H9 (cell line): Measurements from ENCODE around the gene POU2F1. TPM values are rescaled to one million over a fixed set of nuclear protein-coding genes. Genes with fewer than 3 reads are reported as not detected.

Source experiments
- DNase-seq: peaks from one replicate; pipeline ENCODE4 v3.0.0-alpha.2; 2017
- H2AFZ ChIP-seq: one replicate; pipeline ENCODE4 v1.6.1; 2013; ENCODE audit warnings: mild to moderate bottlenecking, low read length, control low read depth, moderate library complexity
- H2AK5ac ChIP-seq: 2 replicates; pipeline ENCODE4 v1.6.1; 2013; ENCODE audit warnings: low read length, control low read depth, mixed read lengths; ENCODE audit not compliant: insufficient read length
- H2BK120ac ChIP-seq: one replicate; pipeline ENCODE4 v1.6.1; 2013; ENCODE audit warnings: low read depth, mild to moderate bottlenecking, low read length, control low read depth, inconsistent platforms; ENCODE audit not compliant: poor library complexity, severe bottlenecking
- H2BK12ac ChIP-seq: 2 replicates; pipeline ENCODE4 v1.6.1; 2013; ENCODE audit warnings: low read length, control low read depth, mixed read lengths, low read depth; ENCODE audit not compliant: insufficient read length
- H2BK15ac ChIP-seq: 2 replicates; pipeline ENCODE4 v1.6.1; 2013; ENCODE audit warnings: low read depth, low read length, control low read depth
- H2BK20ac ChIP-seq: one replicate; pipeline ENCODE4 v1.6.1; 2013; ENCODE audit warnings: low read depth, mild to moderate bottlenecking, low read length, control low read depth, inconsistent platforms; ENCODE audit not compliant: poor library complexity, severe bottlenecking
- H2BK5ac ChIP-seq: 2 replicates; pipeline ENCODE4 v1.6.1; 2013; ENCODE audit warnings: low read length, control low read depth, mixed read lengths; ENCODE audit not compliant: insufficient read length
- H3K14ac ChIP-seq: 2 replicates; pipeline ENCODE4 v1.6.1; 2013; ENCODE audit warnings: low read length, control low read depth; ENCODE audit not compliant: insufficient read depth
- H3K18ac ChIP-seq: 2 replicates; pipeline ENCODE4 v1.6.1; 2013; ENCODE audit warnings: low read depth, mild to moderate bottlenecking, mixed read lengths, low read length, control low read depth; ENCODE audit not compliant: insufficient read length
- H3K23ac ChIP-seq: 2 replicates; pipeline ENCODE4 v1.6.1; 2013; ENCODE audit warnings: low read length, control low read depth, mixed read lengths, low read depth; ENCODE audit not compliant: insufficient read length
- H3K23me2 ChIP-seq: 2 replicates; pipeline ENCODE4 v1.6.1; 2013; ENCODE audit warnings: low read depth, mild to moderate bottlenecking, mixed read lengths, low read length, control low read depth; ENCODE audit not compliant: insufficient read length, poor library complexity, severe bottlenecking
- H3K27ac ChIP-seq: 2 replicates; pipeline ENCODE4 v1.5.1; 2013; ENCODE audit warnings: low read length, control low read depth, mixed read lengths, low read depth; ENCODE audit not compliant: insufficient read length
- H3K27me3 ChIP-seq: 2 replicates; pipeline ENCODE4 v1.6.1; 2013; ENCODE audit warnings: low read length, control low read depth, inconsistent platforms; ENCODE audit not compliant: insufficient read depth
- H3K4ac ChIP-seq: 2 replicates; pipeline ENCODE4 v1.6.1; 2013; ENCODE audit warnings: low read depth, mild to moderate bottlenecking, control low read depth, inconsistent platforms, low read length, moderate library complexity
- H3K4me1 ChIP-seq: 2 replicates; pipeline ENCODE4 v1.6.1; 2013; ENCODE audit warnings: low read length, control low read depth, inconsistent platforms; ENCODE audit not compliant: insufficient read depth
- H3K4me2 ChIP-seq: 2 replicates; pipeline ENCODE4 v1.6.1; 2013; ENCODE audit warnings: low read length, control low read depth, mixed read lengths; ENCODE audit not compliant: insufficient read length, insufficient read depth
- H3K56ac ChIP-seq: 2 replicates; pipeline ENCODE4 v1.6.1; 2013; ENCODE audit warnings: low read depth, mild to moderate bottlenecking, mixed read lengths, low read length, control low read depth; ENCODE audit not compliant: insufficient read length
- H3K79me1 ChIP-seq: 2 replicates; pipeline ENCODE4 v1.6.1; 2013; ENCODE audit warnings: low read depth, mild to moderate bottlenecking, moderate library complexity, low read length, control low read depth, inconsistent platforms; ENCODE audit not compliant: insufficient read depth, poor library complexity, severe bottlenecking
- H3K79me2 ChIP-seq: 2 replicates; pipeline ENCODE4 v1.6.1; 2013; ENCODE audit warnings: low read length, control low read depth, inconsistent platforms; ENCODE audit not compliant: insufficient read depth
- H3K9ac ChIP-seq: 2 replicates; pipeline ENCODE4 v1.6.1; 2013; ENCODE audit warnings: low read length, control low read depth, mixed read lengths; ENCODE audit not compliant: insufficient read length; ENCODE audit errors: extremely low read depth
- H3K9me3 ChIP-seq: one replicate; pipeline ENCODE4 v1.6.1; 2013; ENCODE audit warnings: low read depth, low read length, inconsistent platforms; ENCODE audit not compliant: control insufficient read depth
- H3T11ph ChIP-seq: one replicate; pipeline ENCODE4 v1.6.1; 2013; ENCODE audit warnings: mild to moderate bottlenecking, low read length, control low read depth, inconsistent platforms
- H4K20me1 ChIP-seq: one replicate; pipeline ENCODE4 v1.6.1; 2013; ENCODE audit not compliant: control insufficient read depth, insufficient read length, insufficient read depth
- H4K5ac ChIP-seq: 2 replicates; pipeline ENCODE4 v1.6.1; 2013; ENCODE audit warnings: low read depth, mild to moderate bottlenecking, mixed read lengths, low read length, control low read depth; ENCODE audit not compliant: insufficient read length
- H4K8ac ChIP-seq: replicated peaks from 2 replicates; pipeline ENCODE4 v1.6.1; 2013; ENCODE audit warnings: low read length, control low read depth, mixed read lengths, low read depth; ENCODE audit not compliant: insufficient read length
- H4K91ac ChIP-seq: 2 replicates; pipeline ENCODE4 v1.6.1; 2013; ENCODE audit warnings: low read depth, mild to moderate bottlenecking, moderate library complexity, mixed read lengths, low read length, control low read depth; ENCODE audit not compliant: insufficient read length
- H3K27ac Mint-ChIP-seq, 3 experiments: 2 replicates in 2 of 3; 3 replicates in 1 of 3; pipeline ENCODE4 v1.8.0; 2020 to 2021; ENCODE audit warnings: mixed read lengths in 3 of 3, mild to moderate bottlenecking in 1 of 3, moderate library complexity in 1 of 3
- H3K27me3 Mint-ChIP-seq: 2 replicates; pipeline ENCODE4 v1.8.0; 2021; ENCODE audit warnings: low read depth, mild to moderate bottlenecking, moderate library complexity, mixed read lengths
- H3K36me3 Mint-ChIP-seq, 3 experiments: 2 replicates in 2 of 3; 3 replicates in 1 of 3; pipeline ENCODE4 v1.8.0; 2020 to 2021; ENCODE audit warnings: low read depth in 3 of 3, mixed read lengths in 3 of 3; ENCODE audit not compliant: insufficient read depth in 1 of 3
- H3K4me1 Mint-ChIP-seq, 2 experiments: 2 replicates each; pipeline ENCODE4 v1.8.0; 2020; ENCODE audit warnings: mixed read lengths in 2 of 2
- H3K4me3 Mint-ChIP-seq, 2 experiments: 2 replicates in 1 of 2; 3 replicates in 1 of 2; pipeline ENCODE4 v1.8.0; 2020 to 2021; ENCODE audit warnings: mild to moderate bottlenecking in 2 of 2, mixed read lengths in 2 of 2, moderate library complexity in 1 of 2
- H3K9me3 Mint-ChIP-seq, 2 experiments: 2 replicates in 1 of 2; 3 replicates in 1 of 2; pipeline ENCODE4 v1.8.0; 2020; ENCODE audit warnings: mild to moderate bottlenecking in 2 of 2, mixed read lengths in 2 of 2, moderate library complexity in 1 of 2
- CTCF ChIP-seq: fragments of 200-600 bp; sonication (generic); conservative IDR thresholded peaks from 3 replicates; pipeline ENCODE4 v1.8.0; 2021; ENCODE audit warnings: antibody characterized with exemption, mild to moderate bottlenecking
- WGBS: extraction: QIAGEN DNeasy Blood & Tissue Kit; methylation state at CpG from one replicate; pipeline ENCODE4 v1.1.7; 2013; ENCODE audit warnings: missing lambda C conversion rate, low lambda C conversion rate, mixed read lengths; ENCODE audit not compliant: insufficient read length; ENCODE audit errors: extremely low coverage; 5-methylcytosine and 5-hydroxymethylcytosine counted together
- total RNA-seq: library from RNA; stranded (reverse); gene quantifications from 2 replicates; pipeline ENCODE4 v1.2.1, GENCODE V29; 2021

Gene POU2F1
- total RNA-seq, 1 experiment from 2014 or later: 62.5 TPM

GRCh38 chr1:167312871-167313270 is 92.2 kb downstream of the POU2F1 start:
- H4K91ac ChIP-seq: no peak overlapping the region
- Mint-ChIP-seq H3K4me1 (peaks cover 2 to 9% of the 10 kb centered on the region in 2 experiments; a peak in 1 of 4 replicates), H3K36me3 (peaks cover 30 to 38% (median 35%) of the 10 kb centered on the region in 3 experiments), H3K4me3 (no peak overlapping the region), H3K27ac (no peak overlapping the region), H3K9me3 (peaks cover 29 to 30% of the 10 kb centered on the region in 2 experiments), H3K27me3 (no peaks in the 10 kb centered on the region; the same call in 1 of the 2 replicates)
- H2AFZ ChIP-seq: no peak overlapping the region
- no peak overlapping the region for H4K8ac ChIP-seq
- H2AK5ac ChIP-seq: no peak overlapping the region
- no peaks in the 10 kb centered on the region for H3K27me3 ChIP-seq
- H3K18ac ChIP-seq: no peak overlapping the region
- H3K4ac ChIP-seq: no peak overlapping the region
- H2BK20ac ChIP-seq: no peak overlapping the region
- TF ChIP-seq CTCF: no peak
- no peak overlapping the region for H4K5ac ChIP-seq
- no CpG with 5 or more reads among the region's 1 CpG for WGBS
- H3K9ac ChIP-seq: no peak overlapping the region
- peaks cover 10% of the 10 kb centered on the region for H3K9me3 ChIP-seq
- H3T11ph ChIP-seq: no peak overlapping the region
- H3K14ac ChIP-seq: no peak overlapping the region
- H2BK15ac ChIP-seq: no peak overlapping the region
- H3K56ac ChIP-seq: no peak overlapping the region
- peaks cover 2% of the 10 kb centered on the region; the same call in 1 of the 2 replicates for H3K79me2 ChIP-seq
- peaks cover 11% of the 10 kb centered on the region for H3K79me1 ChIP-seq
- H2BK120ac ChIP-seq: no peak overlapping the region
- H3K27ac ChIP-seq: no peak overlapping the region
- no peak overlapping the region for H3K23ac ChIP-seq
- DNase-seq: no peak
- no peak overlapping the region for H2BK5ac ChIP-seq
- no peaks in the 10 kb centered on the region for H4K20me1 ChIP-seq
- H2BK12ac ChIP-seq: no peak overlapping the region
- H3K23me2 ChIP-seq: no peaks in the 10 kb centered on the region
- H3K4me1 ChIP-seq: no peaks in the 10 kb centered on the region
- H3K4me2 ChIP-seq: no peak overlapping the region
